Measurements from ENCODE around the gene CDS2.

Gene CDS2

GRCh38 chr20:5153612-5154542 is 27.1 kb downstream of the CDS2 start:
- peaks cover 6% of the 10 kb centered on the region; the same call in 1 of the 2 replicates for H3K36me3 ChIP-seq (ENCODE audit: insufficient read depth, low read length)
- H3K9me3 ChIP-seq (ENCODE audit: low read length): no peaks in the 10 kb centered on the region
- no peaks in the 10 kb centered on the region for H3F3A ChIP-seq (ENCODE audit: insufficient read depth, low read length)
- no peak overlapping the region for H3K27ac ChIP-seq (ENCODE audit: low read depth, low read length, poor library complexity, severe bottlenecking)
- no peak overlapping the region for H3K4me3 ChIP-seq (ENCODE audit: low read depth, low read length, poor library complexity, severe bottlenecking)
- H3K79me2 ChIP-seq (ENCODE audit: insufficient read depth, low read length): peaks cover 16% of the 10 kb centered on the region
- H3K9me2 ChIP-seq (ENCODE audit: low read depth, low read length): no peaks in the 10 kb centered on the region
- no peaks in the 10 kb centered on the region for H3K4me1 ChIP-seq (ENCODE audit: insufficient read depth, low read length, severe bottlenecking)
- no peaks in the 10 kb centered on the region for H3K27me3 ChIP-seq (ENCODE audit: insufficient read depth, low read length)
- no peak overlapping the region for H3K4me2 ChIP-seq (ENCODE audit: low read length)
- TF ChIP-seq CTCF (IDR thresholded peaks at IDR 0.05; ENCODE audit: low read length) (no peak), EZH2 (IDR thresholded peaks at IDR 0.05; ENCODE audit: borderline replicate concordance, low read length) (no peak)
- H4K20me1 ChIP-seq (ENCODE audit: insufficient read depth, low read length): no peaks in the 10 kb centered on the region
- no peak overlapping the region for H2AFZ ChIP-seq (ENCODE audit: low read length)
- no peak overlapping the region for H3K9ac ChIP-seq (ENCODE audit: low read length)

GRCh38 chr20:5154543-5154925 is 27.7 kb downstream of the CDS2 start:
- H3F3A ChIP-seq (ENCODE audit: insufficient read depth, low read length): no peaks in the 10 kb centered on the region
- H3K4me3 ChIP-seq (ENCODE audit: low read depth, low read length, poor library complexity, severe bottlenecking): no peak overlapping the region
- no peak overlapping the region for H2AFZ ChIP-seq (ENCODE audit: low read length)
- TF ChIP-seq EZH2 (IDR thresholded peaks at IDR 0.05; ENCODE audit: borderline replicate concordance, low read length) (no peak), CTCF (IDR thresholded peaks at IDR 0.05; ENCODE audit: low read length) (no peak)
- peaks cover 9% of the 10 kb centered on the region for H3K79me2 ChIP-seq (ENCODE audit: insufficient read depth, low read length)
- no peaks in the 10 kb centered on the region for H3K9me2 ChIP-seq (ENCODE audit: low read depth, low read length)
- H3K4me2 ChIP-seq (ENCODE audit: low read length): no peak overlapping the region
- H3K36me3 ChIP-seq (ENCODE audit: insufficient read depth, low read length): peaks cover 6% of the 10 kb centered on the region; the same call in 1 of the 2 replicates
- H3K4me1 ChIP-seq (ENCODE audit: insufficient read depth, low read length, severe bottlenecking): peaks cover 2% of the 10 kb centered on the region
- H3K27me3 ChIP-seq (ENCODE audit: insufficient read depth, low read length): no peaks in the 10 kb centered on the region
- H3K9me3 ChIP-seq (ENCODE audit: low read length): no peaks in the 10 kb centered on the region
- no peaks in the 10 kb centered on the region for H4K20me1 ChIP-seq (ENCODE audit: insufficient read depth, low read length)
- H3K9ac ChIP-seq (ENCODE audit: low read length): no peak overlapping the region
- no peak overlapping the region for H3K27ac ChIP-seq (ENCODE audit: low read depth, low read length, poor library complexity, severe bottlenecking)

GRCh38 chr20:5155404-5155803 is 28.6 kb downstream of the CDS2 start:
- no peak overlapping the region for H3K4me3 ChIP-seq (ENCODE audit: low read depth, low read length, poor library complexity, severe bottlenecking)
- no peaks in the 10 kb centered on the region for H3K9me3 ChIP-seq (ENCODE audit: low read length)
- H3K27me3 ChIP-seq (ENCODE audit: insufficient read depth, low read length): no peaks in the 10 kb centered on the region
- H3K4me1 ChIP-seq (ENCODE audit: insufficient read depth, low read length, severe bottlenecking): peaks cover 10% of the 10 kb centered on the region
- H3F3A ChIP-seq (ENCODE audit: insufficient read depth, low read length): no peaks in the 10 kb centered on the region
- H2AFZ ChIP-seq (ENCODE audit: low read length): no peak overlapping the region
- no peaks in the 10 kb centered on the region for H3K9me2 ChIP-seq (ENCODE audit: low read depth, low read length)
- H3K79me2 ChIP-seq (ENCODE audit: insufficient read depth, low read length): peaks cover 4% of the 10 kb centered on the region
- H3K36me3 ChIP-seq (ENCODE audit: insufficient read depth, low read length): peaks cover 6% of the 10 kb centered on the region; the same call in 1 of the 2 replicates
- no peak for TF ChIP-seq CTCF (IDR thresholded peaks at IDR 0.05; ENCODE audit: low read length)
- no peak for TF ChIP-seq EZH2 (IDR thresholded peaks at IDR 0.05; ENCODE audit: borderline replicate concordance, low read length)
- H3K4me2 ChIP-seq (ENCODE audit: low read length): no peak overlapping the region
- no peak overlapping the region for H3K27ac ChIP-seq (ENCODE audit: low read depth, low read length, poor library complexity, severe bottlenecking)
- H3K9ac ChIP-seq (ENCODE audit: low read length): no peak overlapping the region
- H4K20me1 ChIP-seq (ENCODE audit: insufficient read depth, low read length): no peaks in the 10 kb centered on the region

All from OCI-LY1 (cell line).